ENCODE results near the gene SLC4A4. TPM values are rescaled to one million over a fixed set of nuclear protein-coding genes. Genes with fewer than 3 reads are reported as not detected.

Gene SLC4A4
- total RNA-seq, 1 donor from 2014 or later = 0.32 TPM

DNA sequence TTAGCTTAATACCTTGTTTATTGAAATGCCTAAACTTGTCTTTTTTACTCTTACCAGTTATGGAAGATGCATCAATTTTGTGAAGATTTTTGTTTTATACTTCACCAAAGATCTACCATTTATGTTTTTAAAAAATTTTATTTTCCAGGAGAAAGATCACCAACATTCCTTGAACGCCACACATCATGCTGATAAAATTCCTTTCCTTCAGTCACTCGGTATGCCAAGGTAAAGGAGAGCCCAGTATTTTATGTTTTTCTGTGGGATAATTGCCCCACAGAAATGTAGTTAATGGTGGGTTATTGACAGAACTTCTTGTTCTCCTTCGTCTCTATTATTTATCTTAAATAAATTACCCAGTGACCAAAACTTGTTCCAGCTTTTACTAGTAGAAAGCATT lies 228.0 kb downstream of the SLC4A4 start:
- no peaks in the 10 kb centered on the region for H3K4me1 ChIP-seq

GRCh38 chr4:71568131-71568530 lies 229.3 kb downstream of the SLC4A4 start:
- TF ChIP-seq, protein P1, sequence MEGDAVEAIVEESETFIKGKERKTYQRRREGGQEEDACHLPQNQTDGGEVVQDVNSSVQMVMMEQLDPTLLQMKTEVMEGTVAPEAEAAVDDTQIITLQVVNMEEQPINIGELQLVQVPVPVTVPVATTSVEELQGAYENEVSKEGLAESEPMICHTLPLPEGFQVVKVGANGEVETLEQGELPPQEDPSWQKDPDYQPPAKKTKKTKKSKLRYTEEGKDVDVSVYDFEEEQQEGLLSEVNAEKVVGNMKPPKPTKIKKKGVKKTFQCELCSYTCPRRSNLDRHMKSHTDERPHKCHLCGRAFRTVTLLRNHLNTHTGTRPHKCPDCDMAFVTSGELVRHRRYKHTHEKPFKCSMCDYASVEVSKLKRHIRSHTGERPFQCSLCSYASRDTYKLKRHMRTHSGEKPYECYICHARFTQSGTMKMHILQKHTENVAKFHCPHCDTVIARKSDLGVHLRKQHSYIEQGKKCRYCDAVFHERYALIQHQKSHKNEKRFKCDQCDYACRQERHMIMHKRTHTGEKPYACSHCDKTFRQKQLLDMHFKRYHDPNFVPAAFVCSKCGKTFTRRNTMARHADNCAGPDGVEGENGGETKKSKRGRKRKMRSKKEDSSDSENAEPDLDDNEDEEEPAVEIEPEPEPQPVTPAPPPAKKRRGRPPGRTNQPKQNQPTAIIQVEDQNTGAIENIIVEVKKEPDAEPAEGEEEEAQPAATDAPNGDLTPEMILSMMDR (IDR thresholded peaks at IDR 0.05) = no peak
- Histone ChIP-seq H3K9me3 (no peaks in the 10 kb centered on the region), H3K36me3 (no peaks in the 10 kb centered on the region), H3K27ac (no peak overlapping the region), H3K4me1 (no peaks in the 10 kb centered on the region), H3K27me3 (no peaks in the 10 kb centered on the region), H3K4me3 (no peak overlapping the region)
- no peak for DNase-seq (ENCODE audit: low spot score in 2 of 2)
- intact Hi-C loops (cut with DNase I) = no loop called here

More for the DNA sequence above, 228.0 kb downstream of the SLC4A4 start:
- no peak for DNase-seq (ENCODE audit: low spot score in 2 of 2)
- H3K27ac ChIP-seq = no peak overlapping the region
- no peaks in the 10 kb centered on the region for H3K36me3 ChIP-seq
- TF ChIP-seq, protein P1 (IDR thresholded peaks at IDR 0.05) = no peak
- H3K9me3 ChIP-seq = no peaks in the 10 kb centered on the region
- H3K27me3 ChIP-seq = no peaks in the 10 kb centered on the region
- H3K4me3 ChIP-seq = no peak overlapping the region
- intact Hi-C loops (cut with DNase I) = no loop called here

GRCh38 chr4:71570492-71570891 lies 231.7 kb downstream of the SLC4A4 start:
- TF ChIP-seq, protein P1 (IDR thresholded peaks at IDR 0.05) = no peak
- DNase-seq (ENCODE audit: low spot score in 2 of 2) = no peak
- no peaks in the 10 kb centered on the region for H3K9me3 ChIP-seq
- no peaks in the 10 kb centered on the region for H3K36me3 ChIP-seq
- H3K4me3 ChIP-seq = no peak overlapping the region
- intact Hi-C loops (cut with DNase I) = no loop called here
- no peaks in the 10 kb centered on the region for H3K27me3 ChIP-seq
- no peak overlapping the region for H3K27ac ChIP-seq
- no peaks in the 10 kb centered on the region for H3K4me1 ChIP-seq

GRCh38 chr4:71571346-71571745 lies 232.5 kb downstream of the SLC4A4 start:
- intact Hi-C loops (cut with DNase I) = no loop called here
- H3K4me3 ChIP-seq = no peak overlapping the region
- no peak for DNase-seq (ENCODE audit: low spot score in 2 of 2)
- H3K27ac ChIP-seq = no peak overlapping the region
- H3K36me3 ChIP-seq = no peaks in the 10 kb centered on the region
- no peaks in the 10 kb centered on the region for H3K4me1 ChIP-seq
- no peaks in the 10 kb centered on the region for H3K27me3 ChIP-seq
- TF ChIP-seq, protein P1 (IDR thresholded peaks at IDR 0.05) = no peak
- no peaks in the 10 kb centered on the region for H3K9me3 ChIP-seq

DNA sequence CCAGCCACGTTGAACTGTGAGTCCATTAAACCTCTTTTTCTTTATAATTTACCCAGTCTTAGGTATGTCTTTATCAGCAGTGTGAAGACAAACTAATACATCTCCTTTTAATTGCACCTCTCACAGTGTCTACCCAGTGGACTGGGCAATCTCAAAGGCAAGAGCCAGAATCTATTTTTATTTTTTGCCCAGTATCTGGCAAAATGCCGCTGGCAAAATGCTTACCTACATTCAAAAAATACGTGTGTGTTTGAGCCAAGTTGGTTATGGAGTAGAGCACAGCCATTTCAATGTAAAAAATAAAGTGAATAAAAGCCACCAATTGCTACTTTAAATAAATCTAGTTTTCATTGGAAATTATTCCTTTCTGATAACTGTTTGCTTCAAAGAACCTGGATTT lies 245.2 kb downstream of the SLC4A4 start:
- Histone ChIP-seq H3K4me1 (no peaks in the 10 kb centered on the region), H3K4me3 (no peak overlapping the region), H3K27me3 (no peaks in the 10 kb centered on the region), H3K27ac (no peak overlapping the region), H3K9me3 (no peaks in the 10 kb centered on the region), H3K36me3 (no peaks in the 10 kb centered on the region)
- TF ChIP-seq, protein P1 (IDR thresholded peaks at IDR 0.05) = no peak
- DNase-seq (ENCODE audit: low spot score in 2 of 2) = no peak
- intact Hi-C loops (cut with DNase I) = no loop called here

- Histone ChIP-seq H3K9me3 (no peaks in the 10 kb centered on the region), H3K27me3 (no peaks in the 10 kb centered on the region), H3K36me3 (no peaks in the 10 kb centered on the region), H3K4me1 (no peaks in the 10 kb centered on the region), H3K4me3 (no peak overlapping the region), H3K27ac (no peak overlapping the region)
- DNase-seq (ENCODE audit: low spot score in 2 of 2) = no peak
- intact Hi-C loops (cut with DNase I) = no loop called here
- TF ChIP-seq, protein P1 (IDR thresholded peaks at IDR 0.05) = no peak
Measured at GRCh38 chr4:71584585-71584984, 245.8 kb downstream of the SLC4A4 start.

Data from ascending aorta (tissue), 2 donors.